Left kidney (tissue), 2 donors: ENCODE measurements around the gene AFG3L2. TPM values are rescaled to one million over a fixed set of nuclear protein-coding genes. Genes with fewer than 3 reads are reported as not detected.

Experiments
- DNase-seq: peaks from one replicate; pipeline ENCODE4 v3.0.0-alpha.2; 2013
- polyA plus RNA-seq: library from polyadenylated mRNA; unstranded; fragments of 120-200 nt; gene quantifications from one replicate; pipeline ENCODE4 v1.2.1, GENCODE V29; 2013; ENCODE audit not compliant: insufficient read length

The AFG3L2 gene
- polyA plus RNA-seq, 1 donor: 84.9 TPM

- DNase-seq: no peak
These were observed 50.1 kb downstream of the AFG3L2 start for GRCh38 chr18:12326711-12327460.

GRCh38 chr18:12325726-12326245 lies 51.2 kb downstream of the AFG3L2 start:
- no peak for DNase-seq

- DNase-seq: no peak
These were observed 51.9 kb downstream of the AFG3L2 start for GRCh38 chr18:12324991-12325725.

DNA sequence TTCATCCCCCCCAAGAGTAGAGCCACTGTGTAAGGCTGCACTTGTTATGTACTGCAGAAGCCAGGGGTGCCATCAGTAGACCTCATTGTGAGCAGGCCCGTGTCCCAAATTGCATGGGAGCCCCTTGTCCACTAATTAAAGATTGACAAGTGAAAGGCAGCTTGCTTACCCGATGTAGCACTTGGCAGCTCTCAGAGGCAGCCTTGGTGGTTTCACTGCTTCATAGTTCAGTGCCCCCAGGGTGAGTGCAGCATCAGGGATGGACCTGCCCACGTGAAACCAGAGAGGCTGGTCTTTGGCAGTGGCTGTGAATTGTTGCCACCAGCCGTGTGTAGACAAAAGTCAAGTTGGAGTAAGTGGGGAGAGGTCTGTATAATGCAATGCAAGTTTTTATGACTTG lies 55.7 kb downstream of the AFG3L2 start:
- no peak for DNase-seq

DNA sequence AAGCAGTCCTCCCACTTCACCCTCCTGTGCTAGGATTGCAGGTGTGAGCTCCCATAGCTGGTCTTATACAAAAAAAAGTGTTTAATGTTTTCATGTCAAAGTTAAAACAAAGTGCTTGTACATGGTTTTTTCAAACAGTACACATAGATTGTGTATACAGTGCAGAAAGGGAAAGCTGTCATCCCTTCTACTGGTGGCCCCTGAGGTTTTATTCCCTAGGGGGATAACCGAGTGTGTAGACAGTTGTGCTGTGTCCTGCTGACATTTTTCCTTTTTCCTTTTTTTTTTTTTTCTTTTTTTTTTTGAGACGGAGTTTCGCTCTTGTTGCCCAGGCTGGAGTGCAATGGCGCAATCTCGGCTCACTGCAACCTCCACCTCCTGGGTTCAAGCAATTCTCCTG lies 58.2 kb downstream of the AFG3L2 start:
- DNase-seq: no peak

DNA sequence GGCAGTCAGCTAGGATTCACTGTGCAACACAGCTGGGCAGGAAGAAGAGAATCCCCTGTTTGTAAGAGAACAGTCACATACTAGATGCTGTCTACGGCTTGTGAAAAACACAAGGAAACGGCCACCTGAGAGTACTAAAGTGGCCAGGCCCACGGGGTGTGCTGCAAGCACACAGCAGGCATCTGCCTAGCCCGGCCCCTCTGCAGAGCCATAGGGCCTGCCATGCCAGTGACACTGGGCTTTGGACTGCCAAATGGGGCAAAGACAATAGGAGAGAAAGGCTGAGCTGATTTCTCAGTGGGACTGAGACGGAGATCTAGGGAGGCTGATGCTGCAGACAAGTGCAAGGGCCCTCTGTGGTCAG lies 58.7 kb downstream of the AFG3L2 start:
- DNase-seq: no peak

DNA sequence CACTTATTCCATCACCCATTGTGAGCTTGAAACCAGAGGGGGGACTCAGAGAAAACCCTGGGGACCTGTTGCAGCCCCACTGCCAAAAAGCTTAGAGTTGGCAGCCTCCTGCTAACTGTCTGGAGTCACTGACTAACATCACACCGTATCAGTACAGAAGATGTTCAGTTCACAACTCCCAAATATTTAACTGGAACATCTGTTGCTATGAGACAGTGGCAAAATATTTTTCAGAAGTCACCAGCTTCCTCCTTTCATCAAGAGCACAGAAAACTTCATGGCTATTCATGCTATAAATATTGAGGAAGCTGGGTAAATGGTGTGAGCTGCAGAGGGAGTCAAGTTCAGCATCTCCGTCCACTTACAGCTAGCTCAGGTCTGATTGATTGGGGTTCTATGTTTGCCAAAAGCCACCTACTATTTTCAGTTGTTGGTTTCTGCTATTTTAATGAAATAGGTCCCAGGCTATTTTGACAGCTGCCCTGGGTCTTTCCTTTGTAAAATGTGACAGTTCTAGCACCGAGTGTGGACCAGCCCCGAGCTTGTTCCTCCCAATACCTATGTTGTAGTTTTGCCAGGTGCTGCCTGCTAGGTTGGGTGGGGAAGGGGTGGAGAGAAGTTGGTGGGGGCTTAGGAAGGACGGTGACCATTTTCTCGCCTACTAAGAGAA lies 59.2 kb downstream of the AFG3L2 start:
- DNase-seq: no peak

DNA sequence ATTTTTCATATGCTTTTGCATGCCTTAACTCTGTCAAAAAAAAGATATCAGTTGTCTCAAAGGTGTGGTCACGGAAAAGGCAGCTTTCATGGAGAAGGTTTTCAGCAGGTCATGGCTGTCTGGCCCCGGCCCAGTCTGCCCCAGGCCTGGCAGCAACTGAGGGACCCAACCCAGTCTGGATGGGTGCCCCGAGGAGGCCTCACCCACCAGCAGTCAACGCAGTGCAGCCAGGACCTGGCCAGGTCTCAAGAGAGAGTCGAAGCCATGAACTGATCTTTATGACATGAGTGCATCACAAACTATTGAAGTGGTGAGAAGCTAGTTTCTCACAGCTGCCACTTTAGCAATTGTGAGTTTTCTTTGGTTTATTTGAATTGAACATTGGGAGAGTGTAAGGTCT lies 61.1 kb downstream of the AFG3L2 start:
- no peak for DNase-seq

GRCh38 chr18:12315490-12315889 lies 61.5 kb downstream of the AFG3L2 start:
- no peak for DNase-seq

GRCh38 chr18:12314591-12315305 lies 62.3 kb downstream of the AFG3L2 start:
- no peak for DNase-seq

DNA sequence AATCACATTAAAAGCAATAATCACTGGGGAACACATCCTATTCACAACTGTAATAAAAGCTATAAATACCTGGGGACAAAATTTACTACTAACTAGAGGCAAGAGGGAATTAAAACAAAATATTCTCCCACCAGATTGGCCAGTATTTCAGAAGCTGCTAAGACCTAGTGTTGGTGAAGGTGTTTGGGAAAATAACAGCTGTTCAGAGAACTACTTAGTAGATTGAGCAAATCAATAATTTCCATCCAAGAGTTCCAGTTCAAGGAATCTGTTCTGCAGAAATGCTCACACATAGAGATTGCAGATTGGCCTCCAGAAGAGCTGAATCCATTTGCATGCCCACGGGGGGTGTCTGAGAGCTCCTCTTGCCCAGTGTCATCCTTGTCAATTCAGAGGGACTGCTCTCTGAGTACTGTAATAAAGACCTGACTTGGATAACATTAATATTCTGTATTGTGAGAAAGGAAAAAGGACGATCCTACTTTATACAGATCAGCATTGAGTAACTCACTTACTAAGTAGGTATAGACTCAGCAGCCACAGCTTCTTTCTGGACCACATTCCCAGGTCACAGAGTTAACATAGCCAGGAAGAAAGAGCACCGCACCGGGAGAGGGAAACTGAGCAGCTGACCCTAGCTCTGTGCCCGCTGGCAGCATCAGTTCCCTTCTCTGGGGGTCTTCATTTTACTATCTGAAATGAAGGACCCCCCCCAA lies 63.3 kb downstream of the AFG3L2 start:
- DNase-seq: no peak

DNA sequence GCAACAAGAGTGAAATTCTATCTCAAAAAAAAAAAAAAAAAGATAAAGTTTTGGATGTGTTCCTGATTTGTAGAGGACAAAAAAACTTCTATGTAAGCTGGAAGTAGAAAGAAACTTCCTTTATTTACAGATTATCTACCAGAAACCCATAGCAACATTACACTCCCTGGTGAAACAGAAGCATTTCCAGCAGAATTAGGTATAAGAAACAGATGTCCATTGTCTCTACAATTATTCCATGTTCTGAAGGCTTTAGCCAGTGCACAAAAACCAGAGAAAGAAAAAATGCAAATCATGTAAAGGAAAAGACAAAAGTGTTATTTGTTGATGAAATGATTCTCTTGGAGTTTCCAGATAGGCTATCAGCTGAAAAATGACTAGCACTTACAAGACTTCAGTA lies 64.1 kb downstream of the AFG3L2 start:
- DNase-seq: no peak

DNA sequence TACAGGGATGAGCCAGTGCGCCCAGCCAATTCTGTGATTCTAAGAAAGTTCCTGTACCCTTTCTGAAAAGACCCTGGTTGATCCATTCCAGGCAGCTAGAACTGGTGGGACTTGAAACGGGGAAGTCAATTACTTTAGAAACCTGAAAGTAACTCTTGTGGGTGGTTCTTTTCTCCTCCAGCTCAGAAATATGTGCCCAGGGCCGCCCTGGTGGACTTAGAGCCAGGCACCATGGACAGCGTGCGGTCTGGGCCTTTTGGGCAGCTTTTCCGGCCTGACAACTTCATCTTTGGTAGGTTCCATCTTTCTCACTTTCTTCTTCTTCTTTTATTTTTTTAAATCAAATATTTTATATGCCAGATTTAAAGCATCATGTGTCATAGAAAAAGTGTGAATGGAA lies 66.3 kb downstream of the AFG3L2 start:
- no peak for DNase-seq

DNA sequence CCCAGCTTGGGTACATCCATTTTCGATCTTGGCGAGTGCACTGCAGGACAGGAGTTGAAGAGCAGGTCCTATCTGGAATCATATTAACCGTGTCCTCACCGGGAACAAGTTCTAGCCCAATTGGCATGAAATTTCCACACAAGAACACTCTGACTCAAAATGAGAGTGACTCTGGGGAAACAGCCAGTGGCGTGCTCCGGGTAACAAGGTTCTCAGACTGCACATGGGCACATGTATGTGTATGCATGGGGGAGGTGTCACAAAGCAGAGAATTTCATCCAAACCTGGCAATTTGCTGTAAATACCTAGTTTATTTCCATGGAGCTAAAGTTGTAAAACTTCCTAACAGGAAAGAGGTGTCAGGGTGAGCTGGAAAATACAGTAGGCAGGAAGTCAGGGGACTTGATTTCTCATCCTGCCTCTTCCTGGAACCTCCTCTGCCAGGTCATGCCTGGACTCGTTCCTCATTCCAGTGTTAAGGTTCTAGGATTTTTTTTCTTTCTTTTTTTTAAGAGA lies 67.3 kb downstream of the AFG3L2 start:
- DNase-seq: no peak

GRCh38 chr18:12308386-12309100 lies 68.5 kb downstream of the AFG3L2 start:
- DNase-seq: no peak

DNA sequence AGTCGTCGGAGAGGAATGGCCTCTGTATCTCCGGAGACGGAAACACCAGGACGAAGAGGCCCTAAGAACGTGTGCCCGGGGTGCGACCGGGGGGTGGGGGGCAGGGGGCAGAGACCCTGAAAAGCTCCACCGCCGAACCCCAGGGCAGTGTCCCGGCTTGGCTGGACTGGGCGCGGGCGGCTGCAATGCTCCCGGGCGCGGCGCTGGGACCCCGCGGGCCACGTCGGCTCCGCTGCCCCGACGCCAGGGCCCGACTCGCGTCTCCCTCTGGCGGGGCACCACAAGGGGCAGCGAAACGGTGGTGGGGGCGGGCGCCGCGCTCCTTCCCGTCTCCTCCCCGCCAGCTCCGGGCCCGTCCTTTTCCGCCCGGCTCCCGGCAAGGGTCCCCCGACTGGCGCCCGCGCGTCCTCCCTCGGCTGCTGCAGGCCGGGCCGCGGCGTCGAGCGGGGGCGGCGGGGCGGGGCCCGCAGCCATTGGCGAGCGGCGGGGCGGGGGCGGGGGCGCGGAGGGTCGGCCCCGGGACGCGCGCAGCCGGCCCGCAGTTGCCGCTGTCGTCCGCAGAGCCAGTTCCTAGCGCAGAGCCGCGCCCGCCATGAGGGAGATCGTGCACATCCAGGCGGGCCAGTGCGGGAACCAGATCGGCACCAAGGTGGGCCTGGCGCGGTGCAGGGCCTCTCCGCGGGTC lies 69.2 kb downstream of the AFG3L2 start, which contains the start of gene TUBB6:
TSS of gene TUBB6 (plus strand) at position 541 of the 685 bp plus-strand sequence. CDS start at position 593, 52 bp downstream.
- DNase-seq: peak; percentile 63

DNA sequence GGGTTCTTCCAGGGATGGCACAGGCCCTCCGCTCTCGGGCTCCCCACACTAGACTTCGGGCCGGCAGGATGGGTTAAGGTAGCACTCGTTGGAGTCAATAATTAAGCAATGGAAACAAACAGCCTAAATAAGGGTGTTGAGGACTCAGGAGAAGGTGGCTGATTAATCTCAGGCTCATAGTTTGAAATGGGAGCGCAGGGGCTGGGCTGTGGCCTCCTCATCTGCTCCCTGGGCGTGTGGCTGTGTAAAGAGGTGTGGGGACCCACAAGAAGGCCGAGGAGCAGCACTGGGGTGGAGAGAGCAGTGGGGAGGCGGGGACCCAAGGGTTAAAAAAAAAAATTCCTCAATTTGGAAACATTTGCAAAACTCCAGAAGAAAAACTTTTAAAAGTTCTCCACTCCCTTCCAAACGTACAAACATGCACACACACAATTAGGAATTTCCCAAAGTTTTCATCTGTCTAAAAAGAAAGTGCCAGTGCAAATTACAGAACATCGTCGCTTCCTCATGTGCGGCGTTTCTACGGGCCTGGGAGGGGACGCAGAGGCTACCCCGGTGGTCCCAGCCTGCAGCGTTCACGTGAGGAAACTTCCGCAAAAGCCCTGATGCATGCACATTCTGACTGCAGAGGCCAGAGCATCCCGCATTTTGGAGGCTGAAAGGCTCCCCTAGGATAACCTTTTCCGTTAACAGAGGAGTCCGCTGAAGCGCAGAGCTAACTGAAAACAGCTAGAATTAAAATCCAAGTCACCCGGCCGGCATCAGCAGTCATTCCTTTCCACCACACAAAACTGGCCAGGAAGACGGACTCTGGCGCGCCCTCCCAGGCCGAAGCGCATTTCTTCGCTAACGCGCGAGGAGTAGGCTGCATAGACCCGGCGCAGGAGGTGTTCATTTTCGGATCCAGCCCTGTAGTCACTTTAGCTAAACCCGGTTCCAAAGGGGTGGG lies 70.0 kb downstream of the AFG3L2 start:
- DNase-seq: no peak

GRCh38 chr18:12305930-12306629 lies 70.9 kb downstream of the AFG3L2 start:
- no peak for DNase-seq
